ENCODE data around the gene MAS1L.

MAS1L gene

DNA sequence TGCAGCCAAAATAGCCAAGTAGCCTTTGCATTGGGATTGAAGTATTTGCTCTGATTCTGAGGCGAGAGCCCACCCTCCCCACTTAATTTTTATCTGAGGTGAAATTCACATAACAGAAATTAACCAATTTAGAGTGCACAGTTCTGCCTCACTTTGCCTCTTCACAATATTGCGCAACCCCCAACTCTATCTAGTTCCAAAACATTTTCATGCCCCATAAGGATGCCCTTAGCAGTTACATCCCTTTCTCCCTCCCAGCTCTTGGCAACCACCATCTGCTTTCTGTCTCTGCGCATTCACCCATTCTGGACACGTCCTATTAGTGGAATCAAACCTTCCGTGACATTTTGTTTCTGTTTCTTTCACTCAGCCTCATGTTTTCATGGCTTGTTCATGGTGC is 9.0 kb downstream of the MAS1L start:
- Histone ChIP-seq H3K36me3 (ENCODE audit: low read length) (no peaks in the 10 kb centered on the region), H4K20me1 (ENCODE audit: low read depth, low read length) (no peaks in the 10 kb centered on the region)
- TF ChIP-seq EZH2phosphoT487 (conservative IDR thresholded peaks at IDR 0.05; ENCODE audit: low read length) (no peak), CTCF (IDR thresholded peaks at IDR 0.05; ENCODE audit: insufficient read depth, low read length, poor library complexity, severe bottlenecking) (no peak)

GRCh38 chr6:29477923-29478450 is 9.8 kb downstream of the MAS1L start:
- no peak overlapping the region for H3K9ac ChIP-seq (ENCODE audit: low read length)
- no peaks in the 10 kb centered on the region for H4K20me1 ChIP-seq (ENCODE audit: low read depth, low read length)
- no peak overlapping the region for H2AFZ ChIP-seq (ENCODE audit: low read depth, low read length, severe bottlenecking)
- H3K4me2 ChIP-seq (ENCODE audit: low read depth, low read length, poor library complexity, severe bottlenecking), result no peak overlapping the region
- no peaks in the 10 kb centered on the region for H3K9me3 ChIP-seq (ENCODE audit: insufficient read depth, low read length)
- H3K27me3 ChIP-seq (ENCODE audit: low read length), result no peaks in the 10 kb centered on the region
- no peaks in the 10 kb centered on the region for H3K9me2 ChIP-seq (replicated peaks; ENCODE audit: insufficient read depth, low read length)
- H3K79me2 ChIP-seq (ENCODE audit: insufficient read depth, low read length), result no peaks in the 10 kb centered on the region
- no peak for TF ChIP-seq EZH2phosphoT487 (conservative IDR thresholded peaks at IDR 0.05; ENCODE audit: low read length)
- H3F3A ChIP-seq (ENCODE audit: insufficient read depth), result no peaks in the 10 kb centered on the region
- no peak overlapping the region for H3K4me3 ChIP-seq (ENCODE audit: insufficient read depth, low read length, poor library complexity, severe bottlenecking)
- H3K36me3 ChIP-seq (ENCODE audit: low read length), result no peaks in the 10 kb centered on the region
- H3K27ac ChIP-seq (ENCODE audit: low read depth, low read length), result no peak overlapping the region

More for the DNA sequence above, 9.0 kb downstream of the MAS1L start:
- no peak overlapping the region for H3K4me3 ChIP-seq (ENCODE audit: insufficient read depth, low read length, poor library complexity, severe bottlenecking)
- H2AFZ ChIP-seq (ENCODE audit: low read depth, low read length, severe bottlenecking), result no peak overlapping the region
- no peaks in the 10 kb centered on the region for H3K9me3 ChIP-seq (ENCODE audit: insufficient read depth, low read length)
- no peaks in the 10 kb centered on the region for H3K9me2 ChIP-seq (replicated peaks; ENCODE audit: insufficient read depth, low read length)
- no peaks in the 10 kb centered on the region for H3K79me2 ChIP-seq (ENCODE audit: insufficient read depth, low read length)
- no peak overlapping the region for H3K27ac ChIP-seq (ENCODE audit: low read depth, low read length)
- H3K4me2 ChIP-seq (ENCODE audit: low read depth, low read length, poor library complexity, severe bottlenecking), result no peak overlapping the region
- no peaks in the 10 kb centered on the region for H3F3A ChIP-seq (ENCODE audit: insufficient read depth)
- no peak overlapping the region for H3K9ac ChIP-seq (ENCODE audit: low read length)
- no peaks in the 10 kb centered on the region for H3K27me3 ChIP-seq (ENCODE audit: low read length)

DNA sequence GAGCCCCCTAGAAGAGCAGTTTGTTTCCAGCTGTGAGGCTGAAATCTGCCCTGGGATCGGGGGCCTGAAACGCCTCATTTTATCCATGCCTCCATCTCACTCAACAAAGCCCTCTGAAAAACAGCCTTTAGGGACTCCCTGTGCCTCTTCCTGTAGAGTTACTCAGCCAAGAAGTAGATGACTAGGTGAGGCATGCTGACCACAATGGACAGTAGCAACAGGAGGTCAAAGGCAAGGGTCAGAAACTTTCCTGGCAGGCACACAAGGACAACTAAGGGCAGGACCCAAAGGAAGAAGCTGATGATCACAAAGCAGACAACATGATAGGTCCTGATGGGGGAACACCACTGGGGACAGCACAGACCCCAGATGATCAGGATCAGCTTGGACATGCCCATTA is 12.8 kb downstream of the MAS1L start:
- Histone ChIP-seq H4K20me1 (ENCODE audit: low read depth, low read length) (no peaks in the 10 kb centered on the region), H3K36me3 (ENCODE audit: low read length) (no peaks in the 10 kb centered on the region), H3F3A (ENCODE audit: insufficient read depth) (no peaks in the 10 kb centered on the region), H3K9me3 (ENCODE audit: insufficient read depth, low read length) (no peaks in the 10 kb centered on the region), H3K79me2 (ENCODE audit: insufficient read depth, low read length) (no peaks in the 10 kb centered on the region), H3K9ac (ENCODE audit: low read length) (no peak overlapping the region), H2AFZ (ENCODE audit: low read depth, low read length, severe bottlenecking) (no peak overlapping the region), H3K4me3 (ENCODE audit: insufficient read depth, low read length, poor library complexity, severe bottlenecking) (no peak overlapping the region), H3K4me2 (ENCODE audit: low read depth, low read length, poor library complexity, severe bottlenecking) (no peak overlapping the region), H3K27ac (ENCODE audit: low read depth, low read length) (no peak overlapping the region), H3K27me3 (ENCODE audit: low read length) (no peaks in the 10 kb centered on the region), H3K9me2 (replicated peaks; ENCODE audit: insufficient read depth, low read length) (no peaks in the 10 kb centered on the region)
- TF ChIP-seq EZH2phosphoT487 (conservative IDR thresholded peaks at IDR 0.05; ENCODE audit: low read length) (no peak), CTCF (IDR thresholded peaks at IDR 0.05; ENCODE audit: insufficient read depth, low read length, poor library complexity, severe bottlenecking) (no peak)

GRCh38 chr6:29466241-29466640 is 21.5 kb downstream of the MAS1L start:
- H3K9ac ChIP-seq (ENCODE audit: low read length), result no peak overlapping the region
- TF ChIP-seq EZH2phosphoT487 (conservative IDR thresholded peaks at IDR 0.05; ENCODE audit: low read length) (no peak), CTCF (IDR thresholded peaks at IDR 0.05; ENCODE audit: insufficient read depth, low read length, poor library complexity, severe bottlenecking) (no peak)
- H3K27me3 ChIP-seq (ENCODE audit: low read length), result no peaks in the 10 kb centered on the region
- no peak overlapping the region for H3K4me2 ChIP-seq (ENCODE audit: low read depth, low read length, poor library complexity, severe bottlenecking)
- no peaks in the 10 kb centered on the region for H3K79me2 ChIP-seq (ENCODE audit: insufficient read depth, low read length)
- H3F3A ChIP-seq (ENCODE audit: insufficient read depth), result no peaks in the 10 kb centered on the region
- no peak overlapping the region for H3K27ac ChIP-seq (ENCODE audit: low read depth, low read length)
- H3K4me3 ChIP-seq (ENCODE audit: insufficient read depth, low read length, poor library complexity, severe bottlenecking), result no peak overlapping the region
- no peaks in the 10 kb centered on the region for H3K9me3 ChIP-seq (ENCODE audit: insufficient read depth, low read length)
- H2AFZ ChIP-seq (ENCODE audit: low read depth, low read length, severe bottlenecking), result no peak overlapping the region
- no peaks in the 10 kb centered on the region for H3K36me3 ChIP-seq (ENCODE audit: low read length)
- H4K20me1 ChIP-seq (ENCODE audit: low read depth, low read length), result no peaks in the 10 kb centered on the region
- 0 out of 2 replicates have a peak, but pooled peaks cover 3% of the 10 kb centered on the region for H3K9me2 ChIP-seq (replicated peaks; ENCODE audit: insufficient read depth, low read length)
